HG02588 (cell line): ENCODE results near the gene PPP2R2C.

Experiments used
- ATAC-seq: cut with Tn5 transposase; IDR thresholded peaks from one replicate; pipeline ENCODE4 v1.9.1; 2021; ENCODE audit warnings: mild to moderate bottlenecking, moderate library complexity; ENCODE audit not compliant: unreplicated experiment

PPP2R2C gene

DNA sequence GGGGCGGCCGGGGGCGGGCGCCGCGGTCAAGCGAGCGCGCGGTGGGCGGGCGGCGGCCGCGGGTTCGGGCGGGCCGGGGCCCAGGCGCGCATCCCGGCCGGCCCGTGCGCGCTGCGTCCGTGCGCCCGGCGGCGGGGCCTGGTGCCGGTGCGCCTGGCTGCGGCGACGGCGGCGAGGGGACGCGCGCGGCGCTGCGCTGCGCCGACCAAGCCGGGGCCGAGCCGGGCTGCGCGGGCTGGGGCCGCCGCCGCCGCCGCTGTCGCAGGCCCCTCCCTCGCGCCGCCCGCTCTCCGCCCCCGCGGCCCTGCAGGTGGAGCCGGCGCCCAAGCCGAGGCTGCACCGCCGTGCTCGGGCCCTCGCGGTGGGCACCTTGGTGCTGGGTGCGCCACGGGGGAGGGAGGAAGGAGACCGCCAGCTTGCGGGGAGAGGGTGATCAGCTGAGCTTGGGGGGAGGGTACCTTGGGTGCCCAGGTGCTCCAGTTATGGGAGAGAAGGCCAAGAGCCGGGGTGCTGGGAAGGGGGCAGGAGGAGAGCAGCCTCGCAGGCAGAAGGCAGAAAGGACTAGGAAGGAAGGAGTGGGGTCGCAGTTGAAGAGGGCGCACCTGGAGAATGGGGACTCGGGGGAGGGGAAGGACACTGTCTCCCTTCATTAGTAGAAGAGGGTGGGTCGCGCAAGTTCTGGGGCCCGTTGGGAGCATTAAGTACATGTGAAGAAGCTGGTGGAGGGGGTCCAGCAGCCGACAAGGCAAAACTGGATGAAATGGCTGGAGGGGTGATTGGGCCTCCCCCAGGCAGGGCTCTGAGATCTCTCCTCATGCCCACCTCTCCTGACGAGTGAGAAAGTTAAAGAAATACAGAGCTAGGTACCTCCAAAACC lies at the start of gene PPP2R2C:
TSS of gene PPP2R2C (minus strand) at position 228 of the 877 bp plus-strand sequence. CDS start 385 bp downstream, outside the sequence.
- no peak for ATAC-seq

DNA sequence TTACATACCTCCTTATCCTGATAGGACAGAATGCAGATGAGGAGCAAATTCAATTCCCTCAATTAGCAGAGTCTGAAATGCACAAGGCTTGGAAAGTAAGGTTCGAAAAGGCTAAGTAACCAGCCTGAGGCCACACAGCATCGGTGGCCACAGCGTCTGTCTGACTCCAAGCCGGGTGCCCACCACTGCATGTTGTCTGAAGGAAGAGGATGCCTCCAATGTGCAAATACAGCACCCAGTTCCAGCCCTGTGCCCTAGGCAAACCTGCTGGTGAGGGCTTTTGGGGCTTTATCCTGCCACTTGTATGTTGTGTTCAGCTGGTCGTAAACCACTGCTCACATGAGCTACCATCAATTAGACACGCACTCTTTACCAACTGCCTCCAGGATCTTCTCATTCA lies 48.6 kb upstream of the PPP2R2C start:
- no peak for ATAC-seq

DNA sequence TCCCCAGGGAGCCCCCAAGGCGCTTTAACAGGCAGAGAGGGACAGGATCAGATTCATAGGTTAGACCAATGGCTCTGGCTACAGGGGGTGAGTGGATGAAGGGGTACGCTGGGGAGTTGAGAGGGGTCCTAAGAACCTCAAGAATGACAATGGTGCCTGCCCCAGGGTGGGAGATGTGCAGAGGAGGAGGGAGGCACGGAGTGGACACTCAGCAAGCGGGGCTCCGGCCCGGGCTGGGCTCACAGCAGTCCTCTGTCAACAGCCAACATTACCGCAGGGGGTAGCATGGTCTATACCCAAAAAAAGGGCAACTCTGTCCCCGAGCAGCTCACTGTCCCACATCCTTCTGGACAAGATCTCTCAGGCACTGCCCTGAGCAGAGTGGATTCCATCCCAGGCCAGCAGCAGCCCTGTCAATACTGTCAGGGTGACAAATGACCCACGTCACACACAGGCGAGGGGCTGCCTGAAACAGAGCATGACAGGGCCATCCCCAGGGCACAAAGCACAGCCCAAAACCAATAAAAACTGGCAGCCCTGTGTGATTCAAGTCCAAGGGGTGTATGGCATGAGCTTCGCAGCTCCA lies 47.7 kb upstream of the PPP2R2C start:
- no peak for ATAC-seq

DNA sequence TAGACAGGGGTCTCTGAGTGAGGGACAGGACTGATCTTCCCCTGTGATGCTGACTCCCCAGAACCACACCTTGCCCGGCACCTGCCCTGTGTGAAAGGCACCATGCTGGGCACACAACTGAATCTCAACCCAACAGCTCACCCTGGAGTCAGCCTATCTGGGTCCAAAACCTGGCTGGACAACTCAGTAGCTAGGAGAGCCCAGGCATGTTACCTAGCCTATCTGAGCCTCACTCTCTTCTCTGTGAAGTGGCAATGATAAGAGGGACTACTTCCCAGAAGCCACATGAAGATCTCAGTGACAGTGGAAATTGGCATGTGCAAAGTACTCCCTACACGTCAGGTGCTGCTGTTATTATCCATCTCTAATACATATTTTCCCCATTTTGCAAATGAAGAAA lies 44.8 kb upstream of the PPP2R2C start:
- no peak for ATAC-seq

DNA sequence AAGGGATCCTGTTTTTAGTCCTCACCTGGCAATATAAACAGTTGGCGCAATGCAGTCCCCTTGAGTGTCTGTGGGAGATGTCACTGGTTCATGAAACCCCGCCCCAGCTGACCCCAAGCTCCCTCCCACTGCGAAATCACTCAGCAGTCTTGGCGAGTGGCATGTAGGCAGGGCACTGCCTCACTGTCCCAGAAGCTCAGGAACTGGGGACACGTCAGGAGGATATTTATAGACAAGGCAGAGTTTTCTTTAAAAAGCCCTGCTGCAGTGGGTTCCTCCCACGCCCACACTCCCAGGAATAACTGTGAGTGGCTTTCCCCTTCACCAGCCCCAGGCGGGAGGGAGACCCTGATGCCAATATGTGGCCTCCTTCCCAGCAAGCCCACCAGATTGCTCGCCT lies 44.3 kb upstream of the PPP2R2C start:
- ATAC-seq, result no peak

DNA sequence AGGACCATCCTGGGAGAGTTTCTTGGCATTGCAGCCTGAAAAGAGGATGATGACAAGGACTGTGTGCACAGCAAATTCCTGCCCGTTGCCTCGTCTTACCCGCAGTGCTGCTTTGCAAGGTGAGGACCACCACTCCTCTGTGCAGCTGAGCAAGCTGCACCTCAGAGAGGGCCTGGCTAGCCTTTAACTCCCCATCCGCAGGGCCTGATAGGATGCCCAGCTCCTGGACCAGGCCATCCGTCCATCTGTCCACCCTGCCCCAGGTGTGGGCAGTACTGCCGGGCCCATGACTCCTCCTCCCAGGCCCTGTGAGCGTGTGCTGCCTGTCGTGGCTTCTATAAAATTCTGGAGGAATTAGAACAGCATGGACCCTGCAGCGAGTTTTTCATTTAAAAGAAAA lies 43.9 kb upstream of the PPP2R2C start:
- no peak for ATAC-seq

DNA sequence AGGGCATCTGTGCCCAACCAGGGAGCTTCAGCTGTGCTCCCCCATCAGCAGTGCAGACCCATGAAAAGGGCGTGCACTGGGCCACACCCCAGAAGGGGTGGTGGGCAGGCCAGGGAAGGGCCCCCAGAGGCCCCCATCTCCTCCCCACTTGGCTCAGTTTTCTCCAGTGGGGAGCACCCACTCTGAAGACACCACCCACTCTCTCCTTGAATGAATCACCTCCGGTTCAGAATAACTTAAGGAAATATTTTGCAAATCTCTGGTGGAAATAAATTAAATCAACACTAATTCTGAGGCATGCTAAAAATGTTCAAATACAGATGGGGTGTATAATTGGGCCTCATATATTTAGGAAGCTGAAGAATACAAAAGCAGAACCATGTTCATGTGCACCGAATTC lies 41.3 kb upstream of the PPP2R2C start:
- no peak for ATAC-seq

DNA sequence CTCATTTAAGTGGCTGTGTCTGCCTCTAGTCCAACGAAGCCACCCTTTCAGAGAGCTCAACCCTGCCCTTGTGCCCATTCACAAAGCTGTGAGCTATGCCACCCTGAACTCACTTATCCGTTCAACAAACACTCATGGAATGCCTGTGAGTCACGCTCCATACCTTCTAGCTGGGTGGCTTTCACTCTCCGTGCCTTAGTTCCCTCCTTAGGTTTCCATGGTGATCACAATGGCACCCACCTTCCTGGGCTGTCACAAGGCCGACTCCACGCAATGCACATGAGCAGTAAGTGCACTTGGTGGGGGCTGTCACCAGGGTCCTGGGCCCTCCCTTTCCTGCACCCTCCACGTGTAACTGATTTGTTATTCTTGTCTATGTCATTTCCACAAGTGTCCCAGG lies 37.2 kb upstream of the PPP2R2C start:
- no peak for ATAC-seq

DNA sequence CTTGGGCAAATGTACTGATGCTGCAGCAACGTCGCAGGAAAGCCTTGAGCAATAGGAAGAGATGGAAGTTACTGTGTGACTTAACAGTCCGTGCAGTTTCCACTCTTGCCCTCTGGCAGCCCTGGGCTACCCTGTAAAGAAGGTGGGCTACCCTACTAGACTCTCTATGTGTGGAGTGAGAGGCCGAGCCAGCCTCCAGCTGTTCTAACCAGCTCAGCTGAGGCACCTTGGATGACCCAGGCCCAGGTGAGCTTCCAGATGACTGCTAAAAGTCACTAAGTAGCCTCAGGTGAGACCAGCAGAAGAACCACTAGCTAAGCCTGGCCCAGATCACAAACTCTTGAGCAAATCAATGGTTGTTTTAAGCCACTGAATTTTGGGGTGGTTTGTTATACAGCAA lies 34.9 kb upstream of the PPP2R2C start:
- ATAC-seq, result no peak

DNA sequence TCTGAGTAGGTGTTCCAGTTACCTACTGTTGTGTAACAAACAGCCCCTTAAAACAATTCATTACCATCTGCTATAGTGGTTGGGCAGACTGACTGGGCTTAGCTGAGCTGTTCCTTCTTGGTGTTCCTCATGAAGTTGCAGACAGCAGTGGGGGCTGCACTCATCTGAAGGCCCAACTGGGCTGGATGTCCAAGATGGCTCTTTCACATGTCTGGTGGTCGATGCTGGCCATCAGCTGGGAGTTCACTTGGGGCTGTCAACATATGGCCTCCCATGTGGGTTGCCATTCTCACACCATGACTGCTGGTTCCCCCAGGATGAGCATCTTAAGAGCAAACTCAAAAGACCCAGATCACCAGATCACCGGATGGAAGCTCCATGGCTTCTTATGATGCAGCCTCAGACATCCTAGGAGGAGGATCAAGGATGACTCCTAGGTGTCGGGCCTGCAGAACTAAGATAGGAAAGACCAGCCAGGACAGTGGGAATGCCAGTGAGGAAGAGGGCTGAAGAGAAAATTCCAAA lies 34.3 kb upstream of the PPP2R2C start:
- no peak for ATAC-seq

DNA sequence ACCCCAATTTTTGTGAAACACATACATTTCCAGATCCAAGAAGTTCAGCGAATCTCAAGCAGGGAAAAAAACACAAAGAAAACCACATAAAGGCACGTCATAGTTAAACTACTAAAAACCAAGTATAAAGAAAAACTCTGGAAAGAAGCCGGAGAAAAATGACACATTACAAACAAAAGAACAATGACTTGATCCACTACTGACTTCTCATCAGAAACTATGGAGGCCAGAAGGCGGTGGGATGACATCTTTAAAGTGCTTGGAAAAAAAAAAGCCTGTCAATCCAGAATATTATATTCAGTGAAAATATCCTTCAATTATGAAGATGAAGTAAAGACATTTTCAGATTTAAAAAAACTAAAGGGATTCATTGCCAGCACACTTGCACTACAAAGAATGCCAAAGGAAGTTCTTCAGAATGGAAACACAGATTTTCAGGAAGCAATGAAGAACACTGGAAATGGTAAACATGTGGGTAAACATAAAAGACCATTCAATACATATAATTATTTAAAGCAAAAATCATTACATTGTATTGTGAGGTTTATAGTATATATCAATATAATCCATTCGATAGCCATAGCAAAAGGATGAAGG lies 32.6 kb upstream of the PPP2R2C start:
- no peak for ATAC-seq

DNA sequence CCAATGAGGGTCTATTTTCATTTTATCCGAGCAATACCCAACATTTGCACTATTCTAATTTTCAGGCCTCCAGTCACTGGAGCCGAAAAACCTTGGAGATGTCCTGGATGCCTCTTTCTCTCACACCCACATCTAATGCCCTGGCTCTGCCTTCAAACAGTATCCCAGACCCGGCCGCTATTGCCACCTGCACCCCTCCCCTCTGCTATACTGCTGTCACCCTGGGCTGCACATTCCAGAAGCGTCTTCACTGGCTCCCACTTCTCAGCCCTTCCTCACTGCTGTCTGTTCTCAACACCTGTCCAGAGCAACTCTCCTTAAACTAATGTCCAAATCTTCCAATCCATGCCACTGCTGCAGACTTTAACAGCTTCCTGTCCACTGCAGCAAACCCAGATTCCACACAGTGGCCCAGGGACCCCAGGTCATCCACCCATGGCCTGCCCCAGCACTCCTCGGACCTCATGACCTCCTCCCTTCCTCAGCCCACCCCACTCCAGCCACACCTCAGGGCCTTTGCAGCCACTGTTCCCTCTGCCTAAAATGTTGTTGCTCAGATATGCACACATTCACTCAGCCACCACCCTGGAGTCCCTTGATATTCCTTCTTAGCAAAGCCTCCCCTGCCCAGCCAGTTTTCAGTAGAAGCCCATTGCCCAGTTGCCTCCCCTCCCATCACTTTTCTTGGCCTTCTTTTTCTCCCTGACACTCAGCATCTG lies 30.5 kb upstream of the PPP2R2C start:
- ATAC-seq, result no peak

DNA sequence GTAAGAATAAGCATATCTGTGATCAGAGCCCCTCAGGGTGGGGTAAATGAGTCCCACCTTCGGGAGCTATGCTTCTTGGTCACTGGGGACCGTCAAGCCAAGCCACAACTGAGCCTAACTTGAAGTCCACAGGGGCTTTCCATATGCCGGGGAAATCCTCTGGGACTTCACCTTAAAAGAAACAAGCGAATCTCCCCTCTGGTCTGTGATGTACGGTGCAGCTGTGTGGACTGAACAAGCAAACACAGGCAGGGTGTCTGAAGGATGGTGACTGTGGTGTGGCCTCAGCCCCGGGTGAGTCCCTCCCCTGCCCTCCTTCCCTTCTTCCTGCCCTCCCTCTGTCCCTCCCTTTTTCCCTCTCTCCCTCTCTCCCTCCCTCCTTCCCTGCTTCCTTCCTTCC lies 29.7 kb upstream of the PPP2R2C start:
- ATAC-seq, result no peak

DNA sequence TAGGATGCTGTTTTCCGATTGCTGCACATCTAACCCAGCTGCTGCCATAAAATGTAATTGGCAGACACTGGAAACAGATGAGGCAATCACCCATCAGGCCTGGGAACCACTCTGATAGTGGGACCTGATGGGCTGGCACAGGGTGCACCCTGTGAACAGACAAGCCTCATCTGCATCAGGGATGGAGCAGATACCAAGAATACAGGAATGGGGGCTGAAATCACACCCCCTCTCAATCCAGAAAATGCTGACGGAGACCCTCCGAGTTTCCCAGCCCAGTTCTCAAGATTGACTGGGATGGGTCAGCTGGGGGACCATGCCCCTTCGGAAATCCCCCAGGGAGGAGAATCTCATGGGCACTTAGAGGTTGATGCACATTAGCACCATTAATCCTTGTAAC lies 28.8 kb upstream of the PPP2R2C start:
- ATAC-seq, result no peak

DNA sequence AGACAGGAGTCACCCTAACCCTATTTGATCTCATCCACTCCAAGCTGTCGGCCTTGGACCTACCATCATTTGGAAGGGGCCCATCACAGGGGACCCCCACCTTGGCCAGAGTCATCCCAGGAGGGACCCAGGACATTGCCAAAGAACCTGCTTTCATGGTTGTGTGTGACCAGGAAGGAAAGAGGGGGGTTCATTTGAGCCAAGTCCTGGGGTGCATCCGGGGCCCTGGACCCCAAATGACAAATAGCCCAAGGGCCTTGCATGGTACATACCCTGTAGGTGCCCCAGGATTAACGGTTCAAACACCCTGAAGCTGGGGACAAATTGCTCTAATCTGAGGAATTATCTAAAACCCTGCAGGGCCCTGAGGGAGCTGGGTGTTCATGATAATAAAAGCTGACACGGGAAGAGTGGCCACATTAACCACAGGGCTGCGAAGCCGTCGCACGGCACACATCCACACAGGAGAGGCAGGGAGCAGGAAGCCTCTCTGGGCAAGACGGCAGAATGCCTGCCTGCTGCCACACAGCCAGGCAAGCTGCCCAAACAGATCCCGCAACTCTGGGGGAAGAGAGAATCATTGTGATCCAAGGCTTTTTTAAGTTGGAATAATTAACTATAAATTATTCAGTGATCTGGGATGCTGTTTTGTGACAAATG lies 28.2 kb upstream of the PPP2R2C start:
- no peak for ATAC-seq

DNA sequence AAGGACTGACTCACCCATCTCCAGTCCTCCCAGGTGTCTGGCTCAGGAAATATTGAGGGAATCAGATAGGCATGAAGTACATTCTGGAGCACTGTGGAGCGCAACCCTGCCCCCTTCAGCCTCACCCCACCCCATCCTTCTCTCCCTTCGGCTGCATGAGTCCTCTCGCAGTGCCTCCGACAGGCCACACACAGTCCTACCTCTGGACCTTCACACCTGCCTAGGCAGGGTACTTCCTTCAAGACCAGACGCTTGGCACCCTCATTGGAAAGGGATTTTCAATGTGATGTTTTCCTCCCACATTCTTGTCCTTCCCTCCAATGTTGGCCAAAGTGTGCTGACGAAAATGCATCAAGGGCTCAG lies 26.8 kb upstream of the PPP2R2C start:
- no peak for ATAC-seq

DNA sequence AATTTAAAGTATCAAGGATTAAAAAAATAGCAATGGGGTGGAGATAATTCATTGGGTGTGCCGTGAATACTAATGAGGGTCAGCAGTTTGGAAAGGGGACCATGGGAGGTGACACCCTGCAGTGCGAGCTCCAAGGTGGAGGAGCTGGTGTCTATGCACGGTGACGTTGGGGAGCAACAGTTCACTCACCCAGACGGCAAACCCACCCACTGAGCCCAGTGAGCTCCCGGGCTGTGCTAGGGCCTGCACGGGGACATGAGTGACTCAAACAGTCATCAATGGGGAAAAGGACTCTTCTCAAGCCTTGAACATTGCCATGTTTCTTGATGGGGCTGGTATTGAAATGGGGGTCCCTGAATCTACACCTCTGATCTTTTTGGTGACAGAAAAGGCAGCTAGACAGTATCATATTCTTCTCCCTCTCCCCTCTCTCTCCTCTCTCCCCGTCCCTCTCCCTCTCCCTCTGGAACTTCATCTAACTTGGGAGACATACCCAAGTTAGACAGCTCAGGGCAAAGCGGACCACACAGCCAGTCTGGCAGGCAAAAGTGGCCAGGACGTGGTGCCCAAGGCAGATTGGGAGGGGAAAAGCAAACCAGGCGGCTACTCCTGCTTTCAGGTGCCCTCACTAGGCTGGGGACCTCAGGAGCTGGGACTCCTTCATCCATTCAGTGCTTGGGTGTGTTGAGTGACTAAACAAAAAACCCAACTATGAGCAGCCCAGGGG lies 26.3 kb upstream of the PPP2R2C start:
- ATAC-seq, result no peak

DNA sequence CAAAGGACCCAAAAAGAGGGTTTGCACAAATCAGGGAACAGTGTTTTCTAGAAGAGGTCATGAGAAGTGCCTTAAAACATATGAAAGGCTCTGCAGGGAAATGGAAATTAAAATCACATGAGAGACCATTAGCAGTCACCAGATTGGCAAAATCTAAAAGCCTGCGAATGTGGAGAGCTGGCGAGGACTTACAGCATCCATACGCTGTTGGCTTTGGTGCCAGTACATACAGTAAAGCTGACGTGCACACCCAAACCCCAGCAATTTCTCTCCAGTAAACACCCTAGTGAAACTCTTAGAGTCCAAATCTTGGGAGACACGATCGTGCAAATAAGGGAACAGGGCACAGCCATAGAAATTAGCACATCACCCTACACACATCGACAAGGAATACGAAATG lies 25.4 kb upstream of the PPP2R2C start:
- ATAC-seq, result no peak

DNA sequence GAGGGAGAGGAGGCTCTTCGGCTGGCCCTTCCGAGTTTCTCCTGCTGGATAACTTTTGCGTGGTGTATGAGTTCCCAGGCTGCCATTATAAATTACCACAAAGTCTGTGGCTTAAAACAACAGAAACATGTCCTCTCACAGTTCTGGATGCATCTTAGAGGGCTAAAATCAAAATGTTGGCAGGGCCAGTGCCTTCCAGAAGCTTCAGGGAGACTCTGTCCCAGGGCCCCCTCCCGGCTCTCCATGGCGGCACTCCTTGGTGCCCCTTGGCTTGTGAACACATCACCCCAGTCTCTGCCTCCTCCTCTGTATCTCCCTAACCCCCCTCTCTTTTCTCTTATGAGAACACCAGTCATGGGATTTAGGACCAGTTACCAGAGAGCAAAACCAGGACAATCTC lies 23.3 kb upstream of the PPP2R2C start:
- no peak for ATAC-seq

DNA sequence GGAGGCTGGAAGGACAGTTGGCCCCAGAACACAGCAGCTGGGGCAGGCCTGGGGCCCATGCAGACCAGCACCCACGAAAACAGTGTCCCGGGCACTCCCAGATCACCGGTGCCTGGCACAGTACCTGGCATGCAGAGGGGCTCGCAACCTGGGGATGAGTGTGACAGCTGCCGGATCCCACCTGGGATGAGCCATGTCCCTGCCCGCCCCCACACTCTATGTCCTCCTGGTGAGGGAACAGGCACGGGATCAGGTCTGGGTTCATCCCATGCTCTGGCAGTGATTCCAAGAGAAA lies 22.8 kb upstream of the PPP2R2C start:
- ATAC-seq, result no peak
